Calu3 (cell line): ENCODE measurements around the gene IFIT1B. TPM values are rescaled to one million over a fixed set of nuclear protein-coding genes. Genes with fewer than 3 reads are reported as not detected.
"Not testable (repeated sequence)": the region's sequence is repeated elsewhere in the genome, so short reads cannot be mapped to it uniquely, and the experiment has no call there.

Experiments used
- BruUV-seq: library from RNA; stranded (reverse); fragments of 400-500 nt; replicated peaks from 2 replicates; lab custom pipeline; 2021; lab: Mats Ljungman, UMichigan
- CTCF ChIA-PET: fragments of 300-600 bp; sonication (Branson Sonifier 250); formaldehyde crosslinking; loops from one replicate; lab custom pipeline; 2022; ENCODE audit warnings: antibody characterized with exemption; lab: Charles Lee
- DNase-seq: peaks from one replicate; pipeline ENCODE4 v3.0.0; 2022
- H3K27ac Mint-ChIP-seq: one replicate; pipeline ENCODE4 v1.8.0; 2022; ENCODE audit warnings: mixed read lengths; ENCODE audit not compliant: unreplicated experiment
- H3K27me3 Mint-ChIP-seq: one replicate; pipeline ENCODE4 v1.8.0; 2022; ENCODE audit warnings: mixed read lengths; ENCODE audit not compliant: unreplicated experiment
- H3K36me3 Mint-ChIP-seq: one replicate; pipeline ENCODE4 v1.8.0; 2022; ENCODE audit warnings: mild to moderate bottlenecking, moderate library complexity, mixed read lengths; ENCODE audit not compliant: insufficient read depth, unreplicated experiment
- H3K4me1 Mint-ChIP-seq: one replicate; pipeline ENCODE4 v1.8.0; 2022; ENCODE audit warnings: mild to moderate bottlenecking, low read depth, mixed read lengths; ENCODE audit not compliant: unreplicated experiment
- H3K4me3 Mint-ChIP-seq: one replicate; pipeline ENCODE4 v1.8.0; 2022; ENCODE audit warnings: mild to moderate bottlenecking, low read depth, moderate library complexity, mixed read lengths; ENCODE audit not compliant: unreplicated experiment
- H3K9me3 Mint-ChIP-seq: one replicate; pipeline ENCODE4 v1.8.0; 2022; ENCODE audit warnings: low read depth, mixed read lengths; ENCODE audit not compliant: unreplicated experiment
- intact Hi-C: fragments of 100-400 bp; cut with micrococcal nuclease; formaldehyde crosslinking; loops from one replicate; pipeline ENCODE4 v1.10.0; 2022; ENCODE audit not compliant: unreplicated experiment
- total RNA-seq: library from RNA; stranded (reverse); gene quantifications from 2 replicates; pipeline ENCODE4 v1.2.3, GENCODE V29; 2022
- TF ChIP-seq, protein P1 (sequence below): fragments of 200-600 bp; IDR thresholded peaks from one replicate; pipeline ENCODE4 v1.8.0; 2022; ENCODE audit warnings: antibody characterized with exemption; ENCODE audit not compliant: unreplicated experiment

IFIT1B gene
- total RNA-seq, 1 experiment from 2014 or later, result not detected

DNA sequence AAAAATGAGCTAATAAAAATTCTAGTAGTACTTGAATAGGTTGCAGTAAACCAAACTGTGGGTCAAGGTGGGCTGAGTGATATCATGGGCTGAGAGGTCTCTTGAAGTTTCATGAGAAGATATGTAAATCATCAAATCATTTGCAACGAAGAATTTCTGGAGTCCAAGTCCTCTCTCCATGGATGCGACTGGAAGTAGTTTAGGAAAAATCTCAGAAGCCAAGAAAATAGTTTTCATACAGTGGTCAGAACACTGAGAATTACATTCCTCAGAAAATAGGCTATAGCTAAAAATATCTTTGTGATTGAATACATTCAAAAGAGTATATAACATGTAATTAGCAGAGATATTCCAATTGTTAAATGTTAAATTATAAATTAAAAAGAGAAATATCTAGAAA lies 10.9 kb downstream of the IFIT1B start:
- no peaks in the 10 kb centered on the region for H3K9me3 Mint-ChIP-seq
- TF ChIP-seq, protein P1, sequence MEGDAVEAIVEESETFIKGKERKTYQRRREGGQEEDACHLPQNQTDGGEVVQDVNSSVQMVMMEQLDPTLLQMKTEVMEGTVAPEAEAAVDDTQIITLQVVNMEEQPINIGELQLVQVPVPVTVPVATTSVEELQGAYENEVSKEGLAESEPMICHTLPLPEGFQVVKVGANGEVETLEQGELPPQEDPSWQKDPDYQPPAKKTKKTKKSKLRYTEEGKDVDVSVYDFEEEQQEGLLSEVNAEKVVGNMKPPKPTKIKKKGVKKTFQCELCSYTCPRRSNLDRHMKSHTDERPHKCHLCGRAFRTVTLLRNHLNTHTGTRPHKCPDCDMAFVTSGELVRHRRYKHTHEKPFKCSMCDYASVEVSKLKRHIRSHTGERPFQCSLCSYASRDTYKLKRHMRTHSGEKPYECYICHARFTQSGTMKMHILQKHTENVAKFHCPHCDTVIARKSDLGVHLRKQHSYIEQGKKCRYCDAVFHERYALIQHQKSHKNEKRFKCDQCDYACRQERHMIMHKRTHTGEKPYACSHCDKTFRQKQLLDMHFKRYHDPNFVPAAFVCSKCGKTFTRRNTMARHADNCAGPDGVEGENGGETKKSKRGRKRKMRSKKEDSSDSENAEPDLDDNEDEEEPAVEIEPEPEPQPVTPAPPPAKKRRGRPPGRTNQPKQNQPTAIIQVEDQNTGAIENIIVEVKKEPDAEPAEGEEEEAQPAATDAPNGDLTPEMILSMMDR, result no peak
- H3K4me1 Mint-ChIP-seq, result no peaks in the 10 kb centered on the region
- CTCF ChIA-PET, result no interaction called here
- H3K4me3 Mint-ChIP-seq, result no peak overlapping the region
- H3K27me3 Mint-ChIP-seq, result no peaks in the 10 kb centered on the region
- H3K36me3 Mint-ChIP-seq, result peaks cover 9% of the 10 kb centered on the region
- H3K27ac Mint-ChIP-seq, result no peak overlapping the region
- intact Hi-C loops, result loop anchor here (1.0 kb wide), 1 partner anchor 172 kb away; no protein-coding TSS in a partner anchor
- BruUV-seq, result no TSS peak
- no peak for DNase-seq

DNA sequence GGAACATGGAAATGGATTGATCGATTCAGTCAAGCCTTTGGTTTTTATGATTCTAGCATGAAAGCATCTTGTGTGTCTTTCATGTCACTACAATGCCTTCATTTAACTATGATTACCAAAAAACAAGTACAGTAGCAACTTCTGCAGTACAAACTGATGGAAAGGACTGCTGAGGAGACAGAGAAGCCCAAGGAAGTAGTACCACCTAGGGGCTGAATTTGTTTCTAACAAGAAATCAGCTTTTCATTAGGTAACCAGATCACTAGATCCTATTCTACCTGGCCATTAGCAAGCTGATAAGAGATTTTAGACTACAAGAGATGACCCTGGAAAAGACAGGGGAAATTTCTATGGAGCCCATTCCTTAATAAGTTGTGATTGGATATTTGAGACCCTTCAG lies 11.4 kb downstream of the IFIT1B start:
- intact Hi-C loops, result loop anchor here (1.0 kb wide), 1 partner anchor 172 kb away; no protein-coding TSS in a partner anchor
- no TSS peak for BruUV-seq
- H3K27me3 Mint-ChIP-seq, result no peaks in the 10 kb centered on the region
- no peak for DNase-seq
- H3K4me3 Mint-ChIP-seq, result no peak overlapping the region
- H3K4me1 Mint-ChIP-seq, result no peaks in the 10 kb centered on the region
- no peak overlapping the region for H3K27ac Mint-ChIP-seq
- CTCF ChIA-PET, result interaction anchor here (0.6 kb wide), 1 partner anchor 172 kb away, joined by 3 read pairs; no protein-coding TSS in a partner anchor
- H3K9me3 Mint-ChIP-seq, result no peaks in the 10 kb centered on the region
- peaks cover 9% of the 10 kb centered on the region for H3K36me3 Mint-ChIP-seq
- TF ChIP-seq, protein P1, result no peak

DNA sequence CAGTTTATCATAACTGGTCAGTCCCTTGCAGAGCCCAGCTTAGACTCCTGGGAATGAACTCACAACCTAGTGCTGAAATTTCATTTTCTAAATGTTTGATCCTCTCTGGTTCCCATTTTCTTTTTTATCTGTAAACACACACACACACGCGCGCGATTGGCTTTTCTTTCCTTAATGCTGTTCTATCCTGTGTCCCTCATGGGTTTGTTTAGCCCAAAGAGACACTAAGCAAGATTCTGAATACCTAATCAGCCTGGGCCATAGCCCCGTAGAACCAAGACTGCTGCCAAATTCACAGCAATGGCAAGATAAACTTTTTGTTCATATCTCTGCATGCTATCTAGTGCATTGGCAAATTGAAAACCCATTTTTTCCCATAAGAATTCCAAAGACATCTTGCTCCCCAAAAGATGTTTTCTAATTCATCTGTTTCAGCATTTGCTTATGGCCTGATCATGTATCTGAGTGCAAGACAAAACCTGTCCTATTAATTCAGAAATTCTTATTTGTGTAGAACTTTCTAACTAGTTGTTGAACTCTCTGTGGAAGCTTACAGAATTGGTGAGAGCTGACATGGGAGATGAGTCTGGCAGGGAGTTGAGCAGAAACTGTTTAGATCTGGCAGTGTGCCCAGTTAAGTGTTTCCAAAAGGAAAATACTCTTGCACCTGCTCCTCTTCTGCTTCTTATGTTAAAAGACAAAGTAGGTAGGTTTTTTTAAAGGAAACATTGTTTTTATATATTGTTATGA lies 12.8 kb downstream of the IFIT1B start:
- Mint-ChIP-seq H3K27me3 (no peaks in the 10 kb centered on the region), H3K4me3 (no peak overlapping the region), H3K4me1 (no peaks in the 10 kb centered on the region), H3K27ac (no peak overlapping the region), H3K36me3 (peaks cover 15% of the 10 kb centered on the region), H3K9me3 (no peaks in the 10 kb centered on the region)
- no peak for DNase-seq
- CTCF ChIA-PET, result no interaction called here
- TF ChIP-seq, protein P1, result no peak
- BruUV-seq, result no TSS peak
- intact Hi-C loops, result no loop called here

DNA sequence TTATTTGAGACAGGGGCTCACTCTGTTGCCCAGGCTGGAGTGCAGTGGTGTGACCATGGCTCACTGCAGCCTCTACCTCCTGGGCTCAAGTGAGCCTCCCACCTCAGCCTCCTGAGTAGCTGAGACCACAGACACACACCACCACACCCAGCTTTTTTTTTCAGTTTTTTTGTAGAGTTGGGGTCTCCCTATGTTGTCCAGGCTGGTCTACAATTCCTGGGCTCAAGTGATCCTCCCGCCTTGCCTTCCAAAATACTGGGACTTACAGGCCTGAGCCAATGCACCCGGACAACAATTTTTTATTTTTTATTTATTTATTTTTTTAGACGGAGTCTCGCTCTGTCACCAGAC lies 13.3 kb downstream of the IFIT1B start:
- H3K9me3 Mint-ChIP-seq, H3K4me3 Mint-ChIP-seq, BruUV-seq, H3K27ac Mint-ChIP-seq, DNase-seq, H3K27me3 Mint-ChIP-seq, CTCF ChIA-PET, H3K4me1 Mint-ChIP-seq, intact Hi-C loops: not testable (repeated sequence)
- H3K36me3 Mint-ChIP-seq, result peaks cover 15% of the 10 kb centered on the region
